Erythroblast (primary cell): ENCODE measurements around the gene ATP1A1.

Experiments
- GATA1 ChIP-seq: IDR thresholded peaks from 2 replicates; pipeline ENCODE4 v1.6.1; 2011; ENCODE audit warnings: low read depth, mild to moderate bottlenecking, control low read depth, low read length, moderate library complexity
- POLR2A ChIP-seq: IDR thresholded peaks from 2 replicates; pipeline ENCODE4 v1.6.1; 2011; ENCODE audit warnings: mild to moderate bottlenecking, low read length

GRCh38 chr1:116431870-116432500 lies 58.9 kb downstream of the ATP1A1 start:
- TF ChIP-seq POLR2A = no peak
- no peak for TF ChIP-seq GATA1
